Measurements from ENCODE around the gene ALDH1A2.

GRCh38 chr15:58003810-58004209 lies 61.7 kb downstream of the ALDH1A2 start:
- TF ChIP-seq POLR2A (IDR thresholded peaks at IDR 0.05; ENCODE audit: low read depth, low read length) = no peak
- no peak for TF ChIP-seq POLR2AphosphoS5 (IDR thresholded peaks at IDR 0.05; ENCODE audit: low read depth, low read length)

Measured in GM12892 (cell line).